ENCODE data around the gene LASP1.

LASP1 gene

DNA sequence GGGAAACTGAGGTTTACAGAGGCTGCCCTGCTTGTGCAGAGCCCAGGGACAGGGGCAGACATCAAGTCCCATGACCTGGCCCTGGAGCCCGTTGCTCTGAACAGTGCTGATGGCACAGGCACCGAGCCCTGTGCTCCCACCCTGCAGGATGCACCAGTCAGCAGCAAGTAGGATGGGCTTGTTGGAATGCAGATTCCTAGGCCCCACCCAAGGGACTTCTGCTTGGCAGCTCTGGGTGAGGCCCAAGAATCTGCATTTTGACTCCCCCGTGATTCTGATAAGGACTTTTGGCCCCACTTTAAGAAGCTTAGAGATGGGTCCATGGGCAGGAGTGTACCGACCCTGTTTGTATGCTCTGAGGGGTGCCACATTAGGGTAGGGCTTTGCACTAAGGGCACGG, 23.3 kb downstream of the LASP1 start:
- TF ChIP-seq, protein P1, sequence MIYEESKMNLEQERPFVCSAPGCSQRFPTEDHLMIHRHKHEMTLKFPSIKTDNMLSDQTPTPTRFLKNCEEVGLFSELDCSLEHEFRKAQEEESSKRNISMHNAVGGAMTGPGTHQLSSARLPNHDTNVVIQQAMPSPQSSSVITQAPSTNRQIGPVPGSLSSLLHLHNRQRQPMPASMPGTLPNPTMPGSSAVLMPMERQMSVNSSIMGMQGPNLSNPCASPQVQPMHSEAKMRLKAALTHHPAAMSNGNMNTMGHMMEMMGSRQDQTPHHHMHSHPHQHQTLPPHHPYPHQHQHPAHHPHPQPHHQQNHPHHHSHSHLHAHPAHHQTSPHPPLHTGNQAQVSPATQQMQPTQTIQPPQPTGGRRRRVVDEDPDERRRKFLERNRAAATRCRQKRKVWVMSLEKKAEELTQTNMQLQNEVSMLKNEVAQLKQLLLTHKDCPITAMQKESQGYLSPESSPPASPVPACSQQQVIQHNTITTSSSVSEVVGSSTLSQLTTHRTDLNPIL (CRISPR knock-in tag; IDR thresholded peaks at IDR 0.05; ENCODE audit: low read depth), result no peak
- TF ChIP-seq OSR1 (CRISPR knock-in tag; IDR thresholded peaks at IDR 0.05), result no peak
- ATAC-seq, result no peak

DNA sequence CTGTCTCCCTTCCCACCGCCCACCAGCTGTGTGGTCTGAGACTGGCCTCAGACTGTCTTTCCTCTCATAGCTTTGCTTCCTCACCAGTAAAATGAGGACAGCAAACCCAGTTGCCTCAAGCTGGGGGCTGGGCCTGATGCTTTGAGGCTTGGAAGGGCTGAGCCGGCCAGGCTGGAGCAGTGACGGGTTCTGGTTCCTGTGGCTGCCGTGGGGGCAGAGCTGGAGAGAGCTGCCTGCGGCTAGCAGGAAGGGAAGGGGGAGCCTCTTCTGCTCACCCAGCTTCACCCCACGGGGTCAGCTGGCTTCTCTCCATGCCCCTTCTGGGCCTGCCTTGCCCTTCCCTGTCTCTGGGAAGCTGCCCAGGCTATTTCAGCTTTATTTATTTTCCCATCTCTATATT, 23.7 kb downstream of the LASP1 start:
- ATAC-seq, result no peak
- TF ChIP-seq, protein P2, sequence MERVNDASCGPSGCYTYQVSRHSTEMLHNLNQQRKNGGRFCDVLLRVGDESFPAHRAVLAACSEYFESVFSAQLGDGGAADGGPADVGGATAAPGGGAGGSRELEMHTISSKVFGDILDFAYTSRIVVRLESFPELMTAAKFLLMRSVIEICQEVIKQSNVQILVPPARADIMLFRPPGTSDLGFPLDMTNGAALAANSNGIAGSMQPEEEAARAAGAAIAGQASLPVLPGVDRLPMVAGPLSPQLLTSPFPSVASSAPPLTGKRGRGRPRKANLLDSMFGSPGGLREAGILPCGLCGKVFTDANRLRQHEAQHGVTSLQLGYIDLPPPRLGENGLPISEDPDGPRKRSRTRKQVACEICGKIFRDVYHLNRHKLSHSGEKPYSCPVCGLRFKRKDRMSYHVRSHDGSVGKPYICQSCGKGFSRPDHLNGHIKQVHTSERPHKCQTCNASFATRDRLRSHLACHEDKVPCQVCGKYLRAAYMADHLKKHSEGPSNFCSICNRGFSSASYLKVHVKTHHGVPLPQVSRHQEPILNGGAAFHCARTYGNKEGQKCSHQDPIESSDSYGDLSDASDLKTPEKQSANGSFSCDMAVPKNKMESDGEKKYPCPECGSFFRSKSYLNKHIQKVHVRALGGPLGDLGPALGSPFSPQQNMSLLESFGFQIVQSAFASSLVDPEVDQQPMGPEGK (CRISPR knock-in tag; IDR thresholded peaks at IDR 0.05; ENCODE audit: borderline replicate concordance), result no peak
- TF ChIP-seq RARB (CRISPR knock-in tag; IDR thresholded peaks at IDR 0.05) (no peak), POU6F1 (CRISPR knock-in tag; IDR thresholded peaks at IDR 0.05; ENCODE audit: borderline replicate concordance, low read depth) (no peak), ISL1 (CRISPR knock-in tag; IDR thresholded peaks at IDR 0.05) (no peak), TOX (CRISPR knock-in tag; IDR thresholded peaks at IDR 0.05; ENCODE audit: borderline replicate concordance) (no peak), GLIS3 (CRISPR knock-in tag; IDR thresholded peaks at IDR 0.05) (no peak), OSR1 (CRISPR knock-in tag; IDR thresholded peaks at IDR 0.05) (no peak), ZFP30 (CRISPR knock-in tag; IDR thresholded peaks at IDR 0.05) (no peak), PPARA (CRISPR knock-in tag; IDR thresholded peaks at IDR 0.05; ENCODE audit: borderline replicate concordance) (no peak), ZFP3 (CRISPR knock-in tag; IDR thresholded peaks at IDR 0.05) (no peak), CSDC2 (CRISPR knock-in tag; IDR thresholded peaks at IDR 0.05) (no peak), ESRRG (CRISPR knock-in tag; IDR thresholded peaks at IDR 0.05) (no peak), CSRNP3 (CRISPR knock-in tag; IDR thresholded peaks at IDR 0.05) (no peak), ZC3H10 (CRISPR knock-in tag; IDR thresholded peaks at IDR 0.05) (no peak), SNAI2 (CRISPR knock-in tag; IDR thresholded peaks at IDR 0.05) (no peak), ZNF70 (CRISPR knock-in tag; IDR thresholded peaks at IDR 0.05) (no peak), ARNTL (CRISPR knock-in tag; IDR thresholded peaks at IDR 0.05; ENCODE audit: borderline replicate concordance, low read depth) (no peak), ZNF565 (CRISPR knock-in tag; conservative IDR thresholded peaks at IDR 0.05; ENCODE audit: low read depth) (no peak), BACH2 (CRISPR knock-in tag; IDR thresholded peaks at IDR 0.05; ENCODE audit: borderline replicate concordance) (no peak)
- TF ChIP-seq, protein P3, sequence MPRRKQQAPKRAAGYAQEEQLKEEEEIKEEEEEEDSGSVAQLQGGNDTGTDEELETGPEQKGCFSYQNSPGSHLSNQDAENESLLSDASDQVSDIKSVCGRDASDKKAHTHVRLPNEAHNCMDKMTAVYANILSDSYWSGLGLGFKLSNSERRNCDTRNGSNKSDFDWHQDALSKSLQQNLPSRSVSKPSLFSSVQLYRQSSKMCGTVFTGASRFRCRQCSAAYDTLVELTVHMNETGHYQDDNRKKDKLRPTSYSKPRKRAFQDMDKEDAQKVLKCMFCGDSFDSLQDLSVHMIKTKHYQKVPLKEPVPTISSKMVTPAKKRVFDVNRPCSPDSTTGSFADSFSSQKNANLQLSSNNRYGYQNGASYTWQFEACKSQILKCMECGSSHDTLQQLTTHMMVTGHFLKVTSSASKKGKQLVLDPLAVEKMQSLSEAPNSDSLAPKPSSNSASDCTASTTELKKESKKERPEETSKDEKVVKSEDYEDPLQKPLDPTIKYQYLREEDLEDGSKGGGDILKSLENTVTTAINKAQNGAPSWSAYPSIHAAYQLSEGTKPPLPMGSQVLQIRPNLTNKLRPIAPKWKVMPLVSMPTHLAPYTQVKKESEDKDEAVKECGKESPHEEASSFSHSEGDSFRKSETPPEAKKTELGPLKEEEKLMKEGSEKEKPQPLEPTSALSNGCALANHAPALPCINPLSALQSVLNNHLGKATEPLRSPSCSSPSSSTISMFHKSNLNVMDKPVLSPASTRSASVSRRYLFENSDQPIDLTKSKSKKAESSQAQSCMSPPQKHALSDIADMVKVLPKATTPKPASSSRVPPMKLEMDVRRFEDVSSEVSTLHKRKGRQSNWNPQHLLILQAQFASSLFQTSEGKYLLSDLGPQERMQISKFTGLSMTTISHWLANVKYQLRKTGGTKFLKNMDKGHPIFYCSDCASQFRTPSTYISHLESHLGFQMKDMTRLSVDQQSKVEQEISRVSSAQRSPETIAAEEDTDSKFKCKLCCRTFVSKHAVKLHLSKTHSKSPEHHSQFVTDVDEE (CRISPR knock-in tag; IDR thresholded peaks at IDR 0.05), result no peak

DNA sequence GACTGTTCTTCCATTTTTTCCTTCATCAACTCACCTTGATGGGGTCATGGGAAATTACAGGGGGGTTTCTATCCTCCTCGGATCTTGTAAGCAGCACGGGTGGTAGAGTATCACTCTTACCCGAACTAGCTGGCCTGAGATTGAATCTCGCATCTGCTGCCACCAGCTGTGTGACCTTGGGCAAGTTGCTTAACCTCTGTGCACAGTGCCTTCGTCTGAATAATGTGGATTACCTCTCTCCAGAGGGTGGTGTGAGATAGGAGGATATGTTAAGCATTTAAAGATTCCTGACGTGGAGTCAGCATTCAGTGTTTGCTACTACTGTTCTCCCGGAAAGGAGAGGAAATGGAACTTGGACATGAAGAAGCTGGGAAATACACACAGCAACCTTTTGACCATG, 24.4 kb downstream of the LASP1 start:
- ATAC-seq, result no peak
- no peak for TF ChIP-seq SNAI2 (CRISPR knock-in tag; IDR thresholded peaks at IDR 0.05)
- TF ChIP-seq, protein P2 (CRISPR knock-in tag; IDR thresholded peaks at IDR 0.05; ENCODE audit: borderline replicate concordance), result no peak
- no peak for TF ChIP-seq TOX (CRISPR knock-in tag; IDR thresholded peaks at IDR 0.05; ENCODE audit: borderline replicate concordance)
- TF ChIP-seq ZNF70 (CRISPR knock-in tag; IDR thresholded peaks at IDR 0.05), result no peak
- no peak for TF ChIP-seq ZNF565 (CRISPR knock-in tag; conservative IDR thresholded peaks at IDR 0.05; ENCODE audit: low read depth)
- no peak for TF ChIP-seq POU6F1 (CRISPR knock-in tag; IDR thresholded peaks at IDR 0.05; ENCODE audit: borderline replicate concordance, low read depth)
- no peak for TF ChIP-seq OSR1 (CRISPR knock-in tag; IDR thresholded peaks at IDR 0.05)
- no peak for TF ChIP-seq ZC3H10 (CRISPR knock-in tag; IDR thresholded peaks at IDR 0.05)
- TF ChIP-seq ZNF8 (CRISPR knock-in tag; IDR thresholded peaks at IDR 0.05), result no peak
- no peak for TF ChIP-seq RARB (CRISPR knock-in tag; IDR thresholded peaks at IDR 0.05)
- TF ChIP-seq ZFP3 (CRISPR knock-in tag; IDR thresholded peaks at IDR 0.05), result no peak
- no peak for TF ChIP-seq ESRRG (CRISPR knock-in tag; IDR thresholded peaks at IDR 0.05)
- TF ChIP-seq, protein P3 (CRISPR knock-in tag; IDR thresholded peaks at IDR 0.05), result no peak

All from SK-N-SH treated with all-trans-retinoic acid at 6 μM for 48 hours (cell line).